Stimulated activated memory B cell treated with anti-CD40 and anti-IgM and Interleukin-4, amounts not matched to agents 10 μg/mL and 1 μg/mL and 100 μg/mL, for 72 hours (primary cell): ENCODE data around the gene ARHGAP24.

ENCODE experiments used
- ATAC-seq: fragments of 150-1000 bp; cut with Tn5 transposase; 2 replicates; pipeline ENCODE4 v1.10.0; 2021
- H3K27ac Mint-ChIP-seq: one replicate; pipeline ENCODE4 v1.8.0; 2022; ENCODE audit warnings: mild to moderate bottlenecking, mixed read lengths
- H3K27me3 Mint-ChIP-seq: one replicate; pipeline ENCODE4 v1.8.0; 2022; ENCODE audit warnings: mixed read lengths
- H3K36me3 Mint-ChIP-seq: one replicate; pipeline ENCODE4 v1.8.0; 2022; ENCODE audit warnings: mixed read lengths
- H3K4me1 Mint-ChIP-seq: one replicate; pipeline ENCODE4 v1.8.0; 2022; ENCODE audit warnings: mixed read lengths
- H3K4me3 Mint-ChIP-seq: one replicate; pipeline ENCODE4 v1.8.0; 2022; ENCODE audit warnings: mild to moderate bottlenecking, moderate library complexity, mixed read lengths
- H3K9me3 Mint-ChIP-seq: one replicate; pipeline ENCODE4 v1.8.0; 2022; ENCODE audit warnings: mixed read lengths

Gene ARHGAP24

GRCh38 chr4:85860066-85860740 lies 385.3 kb downstream of the ARHGAP24 start:
- Mint-ChIP-seq H3K4me3 (no peak overlapping the region), H3K36me3 (peaks cover 5% of the 10 kb centered on the region), H3K27ac (no peak overlapping the region), H3K27me3 (no peaks in the 10 kb centered on the region), H3K4me1 (peaks cover 13% of the 10 kb centered on the region), H3K9me3 (no peaks in the 10 kb centered on the region)
- ATAC-seq = no peak

GRCh38 chr4:85861064-85861765 lies 386.3 kb downstream of the ARHGAP24 start:
- H3K36me3 Mint-ChIP-seq = peaks cover 4% of the 10 kb centered on the region
- no peaks in the 10 kb centered on the region for H3K27me3 Mint-ChIP-seq
- H3K9me3 Mint-ChIP-seq = no peaks in the 10 kb centered on the region
- peaks cover 14% of the 10 kb centered on the region for H3K4me1 Mint-ChIP-seq
- H3K27ac Mint-ChIP-seq = no peak overlapping the region
- H3K4me3 Mint-ChIP-seq = no peak overlapping the region
- no peak for ATAC-seq

- Mint-ChIP-seq H3K27me3 (no peaks in the 10 kb centered on the region), H3K4me3 (no peak overlapping the region), H3K9me3 (no peaks in the 10 kb centered on the region), H3K27ac (no peak overlapping the region), H3K4me1 (peaks cover 20% of the 10 kb centered on the region), H3K36me3 (peaks cover 4% of the 10 kb centered on the region)
- ATAC-seq = peak; percentile 39
These were observed 387.9 kb downstream of the ARHGAP24 start for GRCh38 chr4:85862896-85863295.

GRCh38 chr4:85864259-85865205 lies 389.6 kb downstream of the ARHGAP24 start:
- Mint-ChIP-seq H3K27ac (no peak overlapping the region), H3K27me3 (no peaks in the 10 kb centered on the region), H3K4me3 (no peak overlapping the region), H3K9me3 (no peaks in the 10 kb centered on the region), H3K36me3 (peaks cover 4% of the 10 kb centered on the region), H3K4me1 (peaks cover 14% of the 10 kb centered on the region)
- ATAC-seq = no peak

GRCh38 chr4:85865256-85865655 lies 390.3 kb downstream of the ARHGAP24 start:
- Mint-ChIP-seq H3K4me3 (no peak overlapping the region), H3K27ac (no peak overlapping the region), H3K27me3 (no peaks in the 10 kb centered on the region), H3K36me3 (peaks cover 4% of the 10 kb centered on the region), H3K9me3 (no peaks in the 10 kb centered on the region), H3K4me1 (peaks cover 14% of the 10 kb centered on the region)
- no peak for ATAC-seq

- H3K27ac Mint-ChIP-seq = peak overlapping the region; percentile 57
- H3K4me3 Mint-ChIP-seq = no peak overlapping the region
- H3K27me3 Mint-ChIP-seq = no peaks in the 10 kb centered on the region
- no peaks in the 10 kb centered on the region for H3K9me3 Mint-ChIP-seq
- peaks cover 4% of the 10 kb centered on the region for H3K36me3 Mint-ChIP-seq
- peaks cover 14% of the 10 kb centered on the region for H3K4me1 Mint-ChIP-seq
- ATAC-seq = peak; percentile 39
These were observed 391.6 kb downstream of the ARHGAP24 start for GRCh38 chr4:85866508-85866907.

- H3K36me3 Mint-ChIP-seq = peaks cover 4% of the 10 kb centered on the region
- no peak overlapping the region for H3K4me3 Mint-ChIP-seq
- no peak for ATAC-seq
- H3K27ac Mint-ChIP-seq = no peak overlapping the region
- H3K4me1 Mint-ChIP-seq = peaks cover 14% of the 10 kb centered on the region
- no peaks in the 10 kb centered on the region for H3K9me3 Mint-ChIP-seq
- no peaks in the 10 kb centered on the region for H3K27me3 Mint-ChIP-seq
These were observed 392.3 kb downstream of the ARHGAP24 start for GRCh38 chr4:85867271-85867670.

- no peaks in the 10 kb centered on the region for H3K9me3 Mint-ChIP-seq
These were observed 394.2 kb downstream of the ARHGAP24 start for GRCh38 chr4:85869181-85869580.

GRCh38 chr4:85870298-85871083 lies 395.5 kb downstream of the ARHGAP24 start:
- Mint-ChIP-seq H3K36me3 (no peaks in the 10 kb centered on the region), H3K27me3 (no peaks in the 10 kb centered on the region)
- ATAC-seq = no peak

More at GRCh38 chr4:85869181-85869580, 394.2 kb downstream of the ARHGAP24 start:
- H3K4me1 Mint-ChIP-seq = peaks cover 8% of the 10 kb centered on the region
- H3K36me3 Mint-ChIP-seq = no peaks in the 10 kb centered on the region
- H3K27ac Mint-ChIP-seq = no peak overlapping the region
- ATAC-seq = no peak
- H3K27me3 Mint-ChIP-seq = no peaks in the 10 kb centered on the region
- no peak overlapping the region for H3K4me3 Mint-ChIP-seq

GRCh38 chr4:85873566-85873965 lies 398.6 kb downstream of the ARHGAP24 start:
- no peak overlapping the region for H3K4me3 Mint-ChIP-seq
- no peaks in the 10 kb centered on the region for H3K4me1 Mint-ChIP-seq
- no peak for ATAC-seq
- no peaks in the 10 kb centered on the region for H3K9me3 Mint-ChIP-seq
- H3K27me3 Mint-ChIP-seq = no peaks in the 10 kb centered on the region
- H3K27ac Mint-ChIP-seq = no peak overlapping the region
- H3K36me3 Mint-ChIP-seq = peaks cover 6% of the 10 kb centered on the region

More at GRCh38 chr4:85870298-85871083, 395.5 kb downstream of the ARHGAP24 start:
- Mint-ChIP-seq H3K4me1 (peaks cover 8% of the 10 kb centered on the region), H3K4me3 (no peak overlapping the region), H3K27ac (no peak overlapping the region), H3K9me3 (no peaks in the 10 kb centered on the region)

GRCh38 chr4:85879518-85879917 lies 404.6 kb downstream of the ARHGAP24 start:
- H3K4me3 Mint-ChIP-seq = no peak overlapping the region
- H3K9me3 Mint-ChIP-seq = no peaks in the 10 kb centered on the region
- H3K27ac Mint-ChIP-seq = no peak overlapping the region
- no peak for ATAC-seq
- peaks cover 11% of the 10 kb centered on the region for H3K4me1 Mint-ChIP-seq
- H3K36me3 Mint-ChIP-seq = peaks cover 16% of the 10 kb centered on the region
- H3K27me3 Mint-ChIP-seq = no peaks in the 10 kb centered on the region

- H3K36me3 Mint-ChIP-seq = peaks cover 10% of the 10 kb centered on the region
- no peaks in the 10 kb centered on the region for H3K27me3 Mint-ChIP-seq
- H3K27ac Mint-ChIP-seq = no peak overlapping the region
- no peak overlapping the region for H3K4me3 Mint-ChIP-seq
- no peaks in the 10 kb centered on the region for H3K9me3 Mint-ChIP-seq
- peaks cover 11% of the 10 kb centered on the region for H3K4me1 Mint-ChIP-seq
- no peak for ATAC-seq
These were observed 408.2 kb downstream of the ARHGAP24 start for GRCh38 chr4:85883180-85883579.

- Mint-ChIP-seq H3K27ac (no peak overlapping the region), H3K9me3 (no peaks in the 10 kb centered on the region), H3K36me3 (peaks cover 10% of the 10 kb centered on the region), H3K27me3 (no peaks in the 10 kb centered on the region), H3K4me1 (peaks cover 17% of the 10 kb centered on the region), H3K4me3 (no peak overlapping the region)
- ATAC-seq = no peak
These were observed 409.3 kb downstream of the ARHGAP24 start for GRCh38 chr4:85884251-85884650.

- no peaks in the 10 kb centered on the region for H3K9me3 Mint-ChIP-seq
- peaks cover 10% of the 10 kb centered on the region for H3K36me3 Mint-ChIP-seq
- no peak for ATAC-seq
- H3K27me3 Mint-ChIP-seq = no peaks in the 10 kb centered on the region
- H3K4me3 Mint-ChIP-seq = no peak overlapping the region
- H3K27ac Mint-ChIP-seq = no peak overlapping the region
- peaks cover 31% of the 10 kb centered on the region for H3K4me1 Mint-ChIP-seq
These were observed 411.7 kb downstream of the ARHGAP24 start for GRCh38 chr4:85886665-85887064.
